Measurements from ENCODE around the gene IL19.

Gene IL19, protein sequence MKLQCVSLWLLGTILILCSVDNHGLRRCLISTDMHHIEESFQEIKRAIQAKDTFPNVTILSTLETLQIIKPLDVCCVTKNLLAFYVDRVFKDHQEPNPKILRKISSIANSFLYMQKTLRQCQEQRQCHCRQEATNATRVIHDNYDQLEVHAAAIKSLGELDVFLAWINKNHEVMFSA

GRCh38 chr1:206770531-206771337 is at the start of gene IL19:
Gene IL19 (plus strand): TSS chr1:206770773. CDS start chr1:206836663, 65,890 bp downstream.
- DNase-seq, result peak; percentile 69

- DNase-seq, result no peak
Measured at GRCh38 chr1:206721454-206721853, 49.1 kb upstream of the IL19 start.

DNA sequence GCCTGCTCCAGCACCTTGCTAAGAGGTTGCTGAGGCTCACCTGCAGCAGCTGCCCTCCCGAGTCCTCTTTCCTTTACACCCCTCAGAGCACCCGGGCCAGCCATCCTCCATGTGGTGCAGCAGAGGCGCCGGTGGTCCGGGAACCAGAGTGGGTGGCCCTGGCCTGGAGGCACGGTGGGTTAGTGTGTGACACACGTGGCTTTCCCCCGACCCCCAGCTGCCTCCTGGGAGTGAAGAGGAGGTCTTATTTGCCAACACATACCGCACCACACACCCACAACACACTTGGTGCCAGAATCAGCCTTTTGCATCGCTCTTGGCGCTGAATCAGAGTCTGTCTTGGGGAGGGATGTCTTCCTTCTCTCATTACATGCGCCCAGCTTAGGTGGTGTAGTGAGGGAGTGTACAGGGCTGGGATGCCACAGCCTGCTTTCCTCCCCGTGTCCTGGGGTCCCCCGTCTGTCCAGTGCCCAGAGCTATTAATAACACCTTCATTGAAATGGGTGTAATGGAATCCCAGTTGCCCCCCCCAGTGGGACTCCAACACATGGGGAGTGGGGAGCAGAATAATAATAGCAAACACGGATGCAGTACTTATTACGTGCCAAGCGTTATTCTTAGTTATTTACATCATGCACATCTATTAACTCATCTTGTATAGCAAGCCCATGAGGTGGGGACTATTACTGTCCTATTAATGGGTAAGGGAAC is 47.7 kb upstream of the IL19 start:
- DNase-seq, result no peak

DNA sequence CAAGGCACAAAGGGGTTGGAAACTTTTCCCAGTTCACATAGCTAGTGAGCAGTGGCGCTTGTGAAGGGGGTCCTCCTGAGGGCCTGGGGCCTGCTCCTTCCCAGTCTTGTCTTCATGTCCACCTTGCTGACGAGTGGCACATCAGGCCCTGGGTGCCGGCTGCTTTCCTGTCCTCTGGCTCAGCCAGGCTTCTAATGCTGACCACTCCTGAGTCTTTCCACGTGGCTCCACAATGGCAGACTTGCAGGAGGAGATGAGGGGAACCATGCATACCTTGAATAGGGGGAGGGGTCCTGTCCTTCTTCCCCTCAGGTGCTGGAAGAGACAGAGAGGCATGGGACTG is 47.1 kb upstream of the IL19 start:
- no peak for DNase-seq

- DNase-seq, result no peak
Measured at GRCh38 chr1:206723805-206724472, 46.6 kb upstream of the IL19 start.

- peak; percentile 76 for DNase-seq
Measured at GRCh38 chr1:206725109-206725963, 45.2 kb upstream of the IL19 start.

GRCh38 chr1:206727981-206728696 is 42.4 kb upstream of the IL19 start:
- DNase-seq, result no peak

- DNase-seq, result no peak
Measured at GRCh38 chr1:206728697-206728987, 41.9 kb upstream of the IL19 start.

DNA sequence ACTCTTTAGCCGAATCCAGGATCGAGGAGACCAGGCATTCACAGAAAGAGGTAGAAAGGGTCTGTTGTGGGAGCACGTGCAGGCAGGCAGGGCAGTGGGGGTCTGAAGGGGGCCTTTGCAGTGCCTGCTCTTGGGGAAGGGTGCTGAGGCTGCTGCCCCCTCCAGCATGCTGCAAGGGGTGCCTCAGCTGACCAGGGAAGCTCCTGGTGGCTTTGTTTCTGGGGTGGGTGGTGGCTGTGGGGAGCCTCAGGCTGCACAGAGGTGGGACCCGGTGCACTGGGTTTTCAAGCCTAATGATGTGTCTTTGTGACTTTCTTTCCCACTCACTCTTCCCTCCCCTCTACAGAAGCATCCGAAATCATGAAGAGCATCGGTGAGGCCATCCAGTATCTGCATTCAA is 41.5 kb upstream of the IL19 start:
- no peak for DNase-seq

- no peak for DNase-seq
Measured at GRCh38 chr1:206729507-206729906, 41.1 kb upstream of the IL19 start.

DNA sequence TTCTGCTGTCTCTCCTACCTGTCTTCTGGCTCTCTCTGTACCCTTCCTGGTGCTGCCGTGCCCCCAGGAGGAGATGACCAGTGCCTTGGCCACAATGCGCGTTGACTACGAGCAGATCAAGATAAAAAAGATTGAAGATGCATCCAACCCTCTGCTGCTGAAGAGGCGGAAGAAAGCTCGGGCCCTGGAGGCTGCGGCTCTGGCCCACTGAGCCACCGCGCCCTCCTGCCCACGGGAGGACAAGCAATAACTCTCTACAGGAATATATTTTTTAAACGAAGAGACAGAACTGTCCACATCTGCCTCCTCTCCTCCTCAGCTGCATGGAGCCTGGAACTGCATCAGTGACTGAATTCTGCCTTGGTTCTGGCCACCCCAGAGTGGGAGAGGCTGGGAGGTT is 38.1 kb upstream of the IL19 start:
- no peak for DNase-seq

DNA sequence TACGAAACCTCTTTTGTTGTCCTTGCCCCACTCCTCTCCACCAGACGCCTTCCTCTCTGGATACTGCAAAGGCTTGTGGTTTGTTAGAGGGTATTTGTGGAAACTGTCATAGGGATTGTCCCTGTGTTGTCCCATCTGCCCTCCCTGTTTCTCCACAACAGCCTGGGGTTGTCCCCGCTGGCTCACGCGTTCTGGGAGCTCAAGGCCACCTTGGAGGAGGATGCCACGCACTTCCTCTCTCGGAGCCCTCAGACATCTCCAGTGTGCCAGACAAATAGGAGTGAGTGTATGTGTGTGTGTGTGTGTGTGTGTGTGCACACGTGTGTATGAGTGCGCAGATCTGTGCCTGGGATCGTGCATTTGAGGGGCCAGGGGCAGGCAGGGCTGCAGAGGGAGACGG is 37.6 kb upstream of the IL19 start:
- DNase-seq, result no peak

- peak; percentile 78 for DNase-seq
Measured at GRCh38 chr1:206734499-206735142, 36.0 kb upstream of the IL19 start.

- no peak for DNase-seq
Measured at GRCh38 chr1:206735553-206736031, 35.0 kb upstream of the IL19 start.

GRCh38 chr1:206736878-206737728 is 33.5 kb upstream of the IL19 start:
- peak; percentile 70 for DNase-seq

DNA sequence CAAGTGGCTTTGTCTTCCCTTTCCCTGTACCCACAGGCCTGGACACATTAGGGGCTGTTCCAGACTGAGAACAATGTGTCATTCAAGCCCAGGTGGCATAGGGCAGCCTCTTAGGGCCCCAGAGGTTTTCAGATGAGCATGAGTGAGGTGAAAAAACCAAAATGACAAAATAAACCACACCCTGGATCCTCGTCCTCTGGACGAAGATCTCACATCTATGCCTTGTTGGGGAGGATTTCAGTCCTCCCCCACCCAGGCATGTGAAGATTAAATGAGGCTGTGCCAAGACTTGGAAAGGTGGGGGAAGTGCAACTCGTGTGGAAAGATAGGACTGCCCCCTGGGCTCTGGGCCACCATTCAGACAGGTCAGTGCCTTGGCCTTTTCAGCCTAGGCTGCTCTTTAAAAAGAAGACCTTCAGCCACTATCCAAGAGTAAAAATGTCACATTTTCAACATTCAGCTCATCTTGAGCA is 32.8 kb upstream of the IL19 start:
- DNase-seq, result peak; percentile 29

DNA sequence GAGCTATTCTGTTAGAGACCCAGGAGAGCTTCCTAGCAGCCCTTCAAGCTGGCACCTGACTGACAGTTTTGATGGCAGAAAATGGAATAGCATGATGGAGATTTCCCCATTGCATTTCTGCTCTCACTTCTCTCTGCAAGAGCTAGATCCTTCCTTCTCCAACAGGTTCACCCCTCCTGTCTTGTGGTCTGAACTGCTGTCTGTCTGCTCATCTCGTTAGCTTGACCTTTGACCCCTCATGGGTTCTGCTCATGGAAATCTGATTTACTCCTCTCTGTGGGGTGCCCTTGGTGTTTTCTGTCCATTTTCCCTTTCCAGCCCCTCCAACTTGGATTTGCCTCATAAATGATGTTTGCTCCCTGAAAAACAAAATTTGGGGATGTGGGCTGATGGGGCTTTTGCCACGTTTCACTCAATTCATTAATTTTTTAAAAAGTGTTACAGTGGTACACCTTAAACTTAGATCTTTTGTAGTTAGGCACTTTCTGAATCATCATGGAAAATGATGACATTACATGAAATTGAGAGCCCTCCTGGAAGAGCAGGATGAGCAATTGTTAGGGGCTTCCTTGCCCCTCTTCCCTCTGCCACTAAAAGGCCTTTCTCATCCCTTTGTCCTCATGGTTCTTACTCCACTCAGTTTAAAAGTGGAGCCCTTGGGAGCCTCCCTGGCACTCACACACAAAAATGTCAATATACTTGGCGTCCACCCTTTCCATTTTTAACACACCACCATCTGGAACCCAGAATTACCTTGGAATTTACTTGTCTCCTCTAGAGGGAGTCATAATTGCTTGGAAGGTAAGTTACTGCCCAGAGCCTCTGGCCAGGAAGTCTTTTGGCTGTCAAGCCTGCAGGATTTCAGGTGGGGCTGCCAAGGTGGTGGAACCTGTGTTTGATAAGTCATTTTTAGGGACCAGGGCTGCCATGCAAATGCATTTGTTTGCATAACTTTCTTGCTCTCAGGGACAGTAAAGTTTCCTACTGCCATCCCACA is 31.9 kb upstream of the IL19 start:
- peak; percentile 27 for DNase-seq

- DNase-seq, result no peak
Measured at GRCh38 chr1:206739411-206740076, 31.0 kb upstream of the IL19 start.
